ENCODE measurements around the gene PAK3. TPM values are rescaled to one million over a fixed set of nuclear protein-coding genes. Genes with fewer than 3 reads are reported as not detected.

PAK3 gene
- polyA plus RNA-seq, 3 donors: not detected

GRCh38 chrX:111254896-111255693 lies 159.1 kb downstream of the PAK3 start:
- Histone ChIP-seq H2AFZ (ENCODE audit: insufficient read depth, low read depth, low read length, poor library complexity, severe bottlenecking) (no peak overlapping the region), H3K4me3 (replicated peaks in 1 of 3; ENCODE audit: low read depth in 2 of 3, low read length in 3 of 3) (no peak overlapping the region), H3K4me1 (ENCODE audit: control insufficient read depth in 1 of 2, insufficient read depth in 2 of 2, low read length in 2 of 2) (no peaks in the 10 kb centered on the region), H3K79me2 (ENCODE audit: insufficient read depth, low read length) (no peaks in the 10 kb centered on the region), H3K27me3 (ENCODE audit: control insufficient read depth in 2 of 2, insufficient read depth in 2 of 2, low read length in 2 of 2) (no peaks in the 10 kb centered on the region), H3K9ac (ENCODE audit: insufficient read depth, low read length, poor library complexity, severe bottlenecking) (no peak overlapping the region), H4K20me1 (ENCODE audit: insufficient read depth, low read length) (no peaks in the 10 kb centered on the region), H3K36me3 (replicated peaks in 1 of 2; ENCODE audit: control insufficient read depth in 1 of 2, insufficient read depth in 2 of 2, low read length in 2 of 2) (no peaks in the 10 kb centered on the region), H3K4me2 (replicated peaks; ENCODE audit: extremely low read depth, low read length, poor library complexity, severe bottlenecking) (no peak overlapping the region), H3K9me3 (replicated peaks in 1 of 2; ENCODE audit: control insufficient read depth in 1 of 2, insufficient read depth in 1 of 2, low read length in 2 of 2) (no peaks in the 10 kb centered on the region), H3K27ac (ENCODE audit: low read depth in 1 of 2, low read length in 2 of 2) (no peak overlapping the region)
- Mint-ChIP-seq H3K36me3 (no peaks in the 10 kb centered on the region), H3K9me3 (no peaks in the 10 kb centered on the region), H3K4me3 (no peak overlapping the region), H3K27ac (no peak overlapping the region), H3K27me3 (ENCODE audit: low read depth in 3 of 3) (peaks cover 0 to 6% (median 3%) of the 10 kb centered on the region in 3 donors), H3K4me1 (no peaks in the 10 kb centered on the region)
- TF ChIP-seq, protein P1, sequence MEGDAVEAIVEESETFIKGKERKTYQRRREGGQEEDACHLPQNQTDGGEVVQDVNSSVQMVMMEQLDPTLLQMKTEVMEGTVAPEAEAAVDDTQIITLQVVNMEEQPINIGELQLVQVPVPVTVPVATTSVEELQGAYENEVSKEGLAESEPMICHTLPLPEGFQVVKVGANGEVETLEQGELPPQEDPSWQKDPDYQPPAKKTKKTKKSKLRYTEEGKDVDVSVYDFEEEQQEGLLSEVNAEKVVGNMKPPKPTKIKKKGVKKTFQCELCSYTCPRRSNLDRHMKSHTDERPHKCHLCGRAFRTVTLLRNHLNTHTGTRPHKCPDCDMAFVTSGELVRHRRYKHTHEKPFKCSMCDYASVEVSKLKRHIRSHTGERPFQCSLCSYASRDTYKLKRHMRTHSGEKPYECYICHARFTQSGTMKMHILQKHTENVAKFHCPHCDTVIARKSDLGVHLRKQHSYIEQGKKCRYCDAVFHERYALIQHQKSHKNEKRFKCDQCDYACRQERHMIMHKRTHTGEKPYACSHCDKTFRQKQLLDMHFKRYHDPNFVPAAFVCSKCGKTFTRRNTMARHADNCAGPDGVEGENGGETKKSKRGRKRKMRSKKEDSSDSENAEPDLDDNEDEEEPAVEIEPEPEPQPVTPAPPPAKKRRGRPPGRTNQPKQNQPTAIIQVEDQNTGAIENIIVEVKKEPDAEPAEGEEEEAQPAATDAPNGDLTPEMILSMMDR (IDR thresholded peaks at IDR 0.05): no peak
- intact Hi-C loops (cut with micrococcal nuclease): no loop called here
- no peak for DNase-seq
- WGBS (ENCODE audit: insufficient coverage): no CpG with 5 or more reads among the region's 7 CpGs

DNA sequence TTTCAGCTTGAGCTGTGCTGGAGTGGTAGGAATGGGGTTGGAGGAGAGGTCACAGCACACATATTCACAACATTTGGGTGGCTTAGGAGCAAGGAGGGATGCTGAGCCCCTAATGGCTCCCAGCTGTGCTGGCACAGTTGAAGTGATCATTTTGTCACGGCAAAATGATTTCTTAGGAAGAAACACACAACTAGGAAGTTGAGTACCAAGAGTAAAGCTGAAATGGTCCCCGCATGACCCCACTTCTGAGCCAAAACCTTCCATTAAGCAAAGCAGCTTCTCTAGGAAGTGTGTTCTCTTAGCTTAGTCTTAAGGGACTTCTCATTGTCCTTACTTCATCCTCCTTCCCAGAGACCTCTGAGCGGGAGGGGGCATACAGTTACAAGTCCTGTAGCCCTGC lies 161.7 kb downstream of the PAK3 start:
- H3K4me1 ChIP-seq (ENCODE audit: control insufficient read depth in 1 of 2, insufficient read depth in 2 of 2, low read length in 2 of 2): no peaks in the 10 kb centered on the region
- no peak overlapping the region for H3K9ac ChIP-seq (ENCODE audit: insufficient read depth, low read length, poor library complexity, severe bottlenecking)
- no peak overlapping the region for H3K27ac ChIP-seq (ENCODE audit: low read depth in 1 of 2, low read length in 2 of 2)
- TF ChIP-seq, protein P1 (IDR thresholded peaks at IDR 0.05): no peak
- no peak overlapping the region for H2AFZ ChIP-seq (ENCODE audit: insufficient read depth, low read depth, low read length, poor library complexity, severe bottlenecking)
- intact Hi-C loops (cut with micrococcal nuclease): no loop called here
- no peak overlapping the region for H3K4me3 ChIP-seq (replicated peaks in 1 of 3; ENCODE audit: low read depth in 2 of 3, low read length in 3 of 3)
- no peaks in the 10 kb centered on the region for H4K20me1 ChIP-seq (ENCODE audit: insufficient read depth, low read length)
- H3K4me2 ChIP-seq (replicated peaks; ENCODE audit: extremely low read depth, low read length, poor library complexity, severe bottlenecking): no peak overlapping the region
- H3K36me3 Mint-ChIP-seq: no peaks in the 10 kb centered on the region
- no peak for DNase-seq
- H3K27me3 ChIP-seq (ENCODE audit: control insufficient read depth in 2 of 2, insufficient read depth in 2 of 2, low read length in 2 of 2): no peaks in the 10 kb centered on the region
- peaks cover 1 to 7% (median 3%) of the 10 kb centered on the region in 3 donors for H3K27me3 Mint-ChIP-seq (ENCODE audit: low read depth in 3 of 3)
- H3K36me3 ChIP-seq (replicated peaks in 1 of 2; ENCODE audit: control insufficient read depth in 1 of 2, insufficient read depth in 2 of 2, low read length in 2 of 2): no peaks in the 10 kb centered on the region
- no peaks in the 10 kb centered on the region for H3K9me3 ChIP-seq (replicated peaks in 1 of 2; ENCODE audit: control insufficient read depth in 1 of 2, insufficient read depth in 1 of 2, low read length in 2 of 2)
- H3K79me2 ChIP-seq (ENCODE audit: insufficient read depth, low read length): no peaks in the 10 kb centered on the region
- no CpG with 5 or more reads among the region's 3 CpGs for WGBS (ENCODE audit: insufficient coverage)
- no peaks in the 10 kb centered on the region for H3K9me3 Mint-ChIP-seq
- no peak overlapping the region for H3K27ac Mint-ChIP-seq
- H3K4me1 Mint-ChIP-seq: no peaks in the 10 kb centered on the region
- no peak overlapping the region for H3K4me3 Mint-ChIP-seq
